Cerebellar cortex (tissue), 1 donor: ENCODE measurements around the gene ELK4.

Source experiments
- DNase-seq: peaks from one replicate; pipeline ENCODE4 v3.0.0-alpha.2; 2015; ENCODE audit warnings: low spot score

ELK4 gene, protein sequence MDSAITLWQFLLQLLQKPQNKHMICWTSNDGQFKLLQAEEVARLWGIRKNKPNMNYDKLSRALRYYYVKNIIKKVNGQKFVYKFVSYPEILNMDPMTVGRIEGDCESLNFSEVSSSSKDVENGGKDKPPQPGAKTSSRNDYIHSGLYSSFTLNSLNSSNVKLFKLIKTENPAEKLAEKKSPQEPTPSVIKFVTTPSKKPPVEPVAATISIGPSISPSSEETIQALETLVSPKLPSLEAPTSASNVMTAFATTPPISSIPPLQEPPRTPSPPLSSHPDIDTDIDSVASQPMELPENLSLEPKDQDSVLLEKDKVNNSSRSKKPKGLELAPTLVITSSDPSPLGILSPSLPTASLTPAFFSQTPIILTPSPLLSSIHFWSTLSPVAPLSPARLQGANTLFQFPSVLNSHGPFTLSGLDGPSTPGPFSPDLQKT

DNA sequence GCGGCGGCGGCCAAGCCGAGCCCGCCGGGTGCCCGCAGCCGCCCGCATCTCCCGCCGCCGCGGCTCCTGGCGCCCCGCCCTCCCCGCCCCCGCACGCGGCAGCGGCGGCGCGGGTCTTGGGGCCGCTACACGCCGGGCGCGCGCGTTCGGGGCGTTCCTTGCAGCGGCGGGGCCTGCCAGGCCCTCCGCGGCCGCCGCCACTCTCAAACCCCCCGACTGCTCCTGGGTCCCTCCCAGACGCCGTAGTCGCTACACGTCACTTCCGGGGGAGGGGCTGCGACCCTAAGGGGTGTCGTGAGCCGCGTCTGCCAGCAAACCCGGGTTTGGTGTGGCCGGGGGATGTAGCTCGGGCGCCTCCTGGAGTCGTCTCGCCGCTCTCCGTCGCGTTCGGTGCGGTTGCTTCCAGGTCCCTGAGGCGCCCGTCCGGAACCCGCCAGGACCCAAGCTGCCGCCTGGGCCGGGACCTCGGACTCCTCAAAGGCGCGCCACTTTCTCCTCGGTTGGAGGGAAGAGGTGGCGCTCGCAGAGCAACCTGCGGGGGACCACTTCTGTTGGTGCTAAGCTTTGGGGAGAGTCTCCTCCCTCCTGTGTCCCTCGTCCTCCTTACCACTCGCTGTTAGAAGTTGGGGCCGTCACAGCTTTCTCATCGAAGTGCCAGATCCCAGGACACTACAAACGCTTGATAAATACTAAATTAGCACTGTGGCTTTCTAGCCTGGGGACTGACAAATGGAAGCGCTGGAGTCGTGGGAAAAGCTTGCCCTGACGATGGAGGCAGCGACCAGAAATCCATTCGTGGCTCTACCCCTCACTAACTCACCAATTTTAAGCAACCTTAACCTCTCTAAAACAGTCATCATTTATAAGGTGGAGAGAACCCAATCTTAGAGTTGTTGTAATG lies at the start of gene ELK4:
ELK4 (minus strand) TSS at position 244 of the 901 bp plus-strand sequence. CDS start 8,129 bp downstream, outside the sequence.
- peak; percentile 98 for DNase-seq

DNA sequence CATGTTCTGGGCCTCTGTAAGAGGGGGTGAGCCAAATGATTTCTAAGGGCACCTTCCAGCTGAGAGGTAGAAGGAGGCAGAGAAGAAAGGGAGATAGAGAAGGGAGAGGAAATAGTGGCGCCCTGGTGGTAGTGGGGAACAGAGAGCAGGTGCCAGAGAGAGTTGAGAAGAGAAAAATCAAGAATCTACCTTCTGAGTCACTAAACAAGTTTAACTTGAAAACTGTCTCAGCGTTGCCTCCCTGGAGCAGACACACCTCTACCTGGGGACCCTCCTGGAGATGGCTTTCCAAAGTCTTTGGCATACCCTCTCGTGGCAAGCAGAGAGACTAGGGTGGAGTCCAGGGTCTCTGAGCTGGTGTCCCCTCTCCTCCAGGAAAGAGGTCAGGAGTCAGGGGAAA lies 49.6 kb upstream of the ELK4 start:
- no peak for DNase-seq

DNA sequence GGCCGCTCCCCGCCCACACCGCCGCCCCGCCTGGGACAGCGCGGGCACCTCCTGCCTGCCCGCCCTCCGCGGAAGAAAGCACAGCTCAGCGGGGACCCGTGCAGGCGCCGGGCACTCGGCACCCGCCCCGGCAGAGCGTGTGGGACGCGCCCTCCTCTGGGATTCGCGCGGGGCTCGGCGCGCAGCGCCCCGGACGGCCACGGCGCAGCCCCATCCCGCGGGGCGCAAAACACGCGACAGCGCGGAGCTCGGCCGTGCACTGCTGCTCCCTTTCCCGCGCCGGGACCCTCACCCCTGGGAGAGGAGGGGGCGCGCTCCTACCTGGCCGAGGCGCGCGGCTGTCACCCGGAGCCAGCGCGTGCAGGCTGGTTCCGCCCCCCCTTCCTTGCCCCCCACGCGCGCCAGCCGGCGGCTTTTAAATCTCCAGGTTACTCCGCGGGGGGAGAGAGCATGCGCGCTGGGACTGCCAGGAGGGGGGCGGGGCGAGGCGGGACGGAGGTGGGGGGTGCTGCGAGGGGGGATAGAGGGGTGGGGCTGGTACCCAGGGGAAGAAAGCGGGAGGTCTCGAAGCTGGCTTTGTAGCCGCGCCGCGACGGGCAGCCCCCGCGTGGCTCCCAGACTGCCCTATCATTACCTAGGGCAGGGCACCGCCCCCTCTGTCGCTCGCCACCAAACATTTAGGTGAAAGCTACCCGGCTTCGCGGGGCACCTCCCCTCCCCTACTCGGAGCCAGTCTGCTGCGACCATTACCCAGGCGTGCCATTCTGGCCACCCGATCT lies 48.5 kb upstream of the ELK4 start, which contains the start of gene SLC45A3:
SLC45A3 (minus strand) TSS at position 437 of the 779 bp plus-strand sequence. CDS start 15,853 bp downstream, outside the sequence.
- DNase-seq: no peak

DNA sequence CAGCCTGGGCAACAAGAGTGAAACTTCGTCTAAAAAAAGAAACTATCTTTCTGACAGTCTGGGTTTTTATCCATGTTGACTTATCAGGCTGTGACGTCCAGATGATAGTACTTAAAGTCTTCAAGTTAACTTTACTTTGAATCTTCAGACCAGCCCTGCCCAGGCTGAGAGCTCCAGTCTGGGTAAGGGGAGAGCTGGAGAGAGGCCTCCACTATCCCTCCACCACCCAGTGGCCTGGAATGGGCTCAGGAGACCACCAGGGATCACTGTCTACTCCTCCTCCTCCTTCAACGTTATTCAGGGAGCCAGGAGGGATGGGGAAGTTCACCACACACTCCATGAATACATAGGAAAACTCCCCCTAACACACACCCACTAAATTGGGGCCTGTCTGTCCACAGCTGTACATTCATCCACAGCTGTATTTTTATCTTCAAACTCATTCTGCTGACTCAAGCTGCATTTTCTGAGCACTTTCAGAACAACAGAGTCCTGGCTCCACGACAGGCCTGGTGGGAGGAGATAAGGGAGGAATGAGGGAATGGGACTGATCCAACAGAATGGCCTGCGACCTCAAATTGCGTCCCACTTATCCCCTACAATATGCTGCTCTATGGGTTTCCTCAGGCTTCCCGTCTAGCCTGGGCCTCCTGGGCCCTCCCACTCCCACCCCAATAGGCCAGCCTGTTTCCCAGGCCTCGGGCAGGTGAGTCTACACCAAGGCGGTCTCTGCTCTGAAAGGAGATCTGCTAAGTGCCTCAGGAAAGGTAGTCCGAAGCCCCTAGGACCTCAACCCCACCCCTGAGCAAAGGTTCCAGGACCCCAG lies 46.7 kb upstream of the ELK4 start:
- DNase-seq: no peak

DNA sequence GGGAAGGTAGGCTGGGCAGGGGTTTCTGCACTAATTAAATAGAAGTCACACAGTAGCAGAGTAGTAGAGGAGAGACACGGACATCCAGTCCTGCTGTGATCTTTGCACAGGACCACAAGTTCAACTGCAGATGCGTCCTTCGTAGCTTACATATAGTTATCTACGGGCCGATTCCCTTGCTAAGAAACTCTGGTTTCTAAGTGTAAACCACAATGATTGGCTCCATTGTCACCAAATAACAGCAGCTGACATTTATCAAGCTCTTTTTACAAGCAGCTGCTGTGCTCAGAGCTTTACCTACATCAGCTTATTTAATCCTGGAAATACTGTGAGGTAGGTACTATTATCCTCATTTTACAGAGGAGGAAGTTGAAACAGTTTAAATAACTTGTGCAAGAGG lies 45.4 kb upstream of the ELK4 start:
- no peak for DNase-seq

DNA sequence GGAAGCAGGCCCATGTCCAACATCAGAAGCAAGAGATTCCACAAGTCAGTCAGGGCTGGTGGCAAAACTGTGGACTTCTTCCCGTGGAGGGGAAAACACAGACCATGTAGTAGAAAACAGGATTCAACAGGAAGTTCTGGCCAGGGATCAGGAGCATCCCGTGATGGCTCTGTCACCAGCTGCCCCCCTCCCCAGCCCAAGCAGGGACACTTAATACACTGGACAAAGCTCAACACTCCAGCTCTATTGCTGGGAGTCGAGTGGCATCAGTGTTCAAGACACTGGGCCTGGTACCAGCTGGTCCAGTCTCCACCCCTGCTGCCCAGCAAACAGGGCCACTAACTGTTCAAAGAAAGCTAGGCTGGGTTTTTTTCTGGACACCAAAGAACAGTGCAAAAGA lies 44.8 kb upstream of the ELK4 start:
- no peak for DNase-seq

DNA sequence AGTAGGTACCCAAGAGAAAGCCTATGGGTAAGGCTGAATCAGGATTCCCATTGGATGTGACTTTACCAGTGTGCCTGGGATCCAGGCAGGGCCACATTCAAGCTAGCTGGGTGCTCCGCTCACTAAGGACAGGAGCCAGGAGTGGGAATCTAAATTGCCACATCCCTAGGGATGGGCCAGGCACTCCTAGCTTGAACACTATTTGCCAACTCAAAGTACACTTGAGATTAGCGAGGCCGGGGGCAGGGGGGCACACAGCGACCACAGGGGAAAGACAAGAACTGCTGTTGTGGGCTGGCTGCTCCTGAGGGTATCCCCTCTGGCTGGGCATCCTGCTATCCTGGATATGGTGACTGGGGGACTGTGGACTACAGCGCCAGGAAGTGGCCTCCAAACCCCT lies 44.2 kb upstream of the ELK4 start:
- no peak for DNase-seq

DNA sequence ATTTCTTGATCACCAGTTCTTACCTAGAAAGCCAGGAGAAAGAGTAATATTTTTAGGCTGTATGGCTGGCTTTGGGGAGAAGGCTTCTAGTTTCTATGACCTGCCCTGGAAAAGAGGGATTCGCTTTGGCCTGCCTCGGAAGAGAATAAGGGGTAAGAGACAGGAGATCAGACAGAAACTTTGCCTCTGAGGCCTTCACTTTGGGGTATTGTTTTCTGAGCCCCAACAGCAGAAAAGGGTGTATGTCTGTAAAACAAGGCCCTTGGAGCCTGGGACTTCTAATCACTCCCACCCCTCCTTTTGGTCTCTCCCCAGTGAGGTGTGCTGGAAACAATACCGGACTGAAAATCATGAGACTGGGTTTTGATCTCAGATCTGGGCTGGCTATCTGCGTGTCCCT lies 43.4 kb upstream of the ELK4 start:
- DNase-seq: no peak

DNA sequence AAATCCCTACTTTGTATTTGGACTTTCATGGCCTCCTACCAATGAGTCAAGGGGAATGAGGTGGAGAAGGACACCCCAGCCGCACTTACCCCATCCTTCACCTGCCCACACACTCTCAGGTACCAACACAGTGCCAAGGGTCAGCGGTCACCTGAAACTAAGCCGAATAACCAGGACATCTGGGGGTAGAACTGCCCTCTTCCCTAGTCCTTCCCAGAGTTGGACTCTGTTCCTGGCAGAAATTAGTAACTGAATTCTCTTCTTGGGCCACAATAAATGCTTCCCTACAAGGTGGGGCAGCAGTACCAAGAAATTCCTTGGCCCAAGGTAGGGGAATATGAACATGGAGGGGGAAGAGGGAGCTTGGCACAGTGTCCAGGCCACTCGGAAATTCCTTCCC lies 41.2 kb upstream of the ELK4 start:
- DNase-seq: no peak

DNA sequence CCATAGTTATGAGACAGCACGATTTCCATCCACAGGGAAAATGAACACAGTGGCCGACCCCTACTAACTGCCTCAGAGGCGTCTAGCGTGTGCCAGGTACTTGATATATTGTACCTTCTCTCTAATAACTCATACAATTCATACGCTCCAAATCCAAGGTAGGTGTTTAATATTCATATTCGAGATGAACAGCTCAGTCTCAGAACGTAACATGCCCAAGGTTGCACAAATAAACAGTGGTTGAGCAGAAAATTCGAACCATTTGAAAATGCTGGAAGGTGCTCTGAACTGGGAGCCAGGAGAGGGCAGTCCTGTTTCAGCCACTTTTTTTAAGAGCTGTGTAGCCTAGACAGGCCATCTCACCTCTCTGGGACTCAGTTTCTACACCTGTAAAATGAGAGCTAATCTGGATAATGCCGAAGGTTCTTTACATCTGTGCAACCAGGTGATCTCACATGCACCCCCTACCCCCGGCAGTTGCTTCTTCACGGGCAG lies 40.6 kb upstream of the ELK4 start:
- no peak for DNase-seq

DNA sequence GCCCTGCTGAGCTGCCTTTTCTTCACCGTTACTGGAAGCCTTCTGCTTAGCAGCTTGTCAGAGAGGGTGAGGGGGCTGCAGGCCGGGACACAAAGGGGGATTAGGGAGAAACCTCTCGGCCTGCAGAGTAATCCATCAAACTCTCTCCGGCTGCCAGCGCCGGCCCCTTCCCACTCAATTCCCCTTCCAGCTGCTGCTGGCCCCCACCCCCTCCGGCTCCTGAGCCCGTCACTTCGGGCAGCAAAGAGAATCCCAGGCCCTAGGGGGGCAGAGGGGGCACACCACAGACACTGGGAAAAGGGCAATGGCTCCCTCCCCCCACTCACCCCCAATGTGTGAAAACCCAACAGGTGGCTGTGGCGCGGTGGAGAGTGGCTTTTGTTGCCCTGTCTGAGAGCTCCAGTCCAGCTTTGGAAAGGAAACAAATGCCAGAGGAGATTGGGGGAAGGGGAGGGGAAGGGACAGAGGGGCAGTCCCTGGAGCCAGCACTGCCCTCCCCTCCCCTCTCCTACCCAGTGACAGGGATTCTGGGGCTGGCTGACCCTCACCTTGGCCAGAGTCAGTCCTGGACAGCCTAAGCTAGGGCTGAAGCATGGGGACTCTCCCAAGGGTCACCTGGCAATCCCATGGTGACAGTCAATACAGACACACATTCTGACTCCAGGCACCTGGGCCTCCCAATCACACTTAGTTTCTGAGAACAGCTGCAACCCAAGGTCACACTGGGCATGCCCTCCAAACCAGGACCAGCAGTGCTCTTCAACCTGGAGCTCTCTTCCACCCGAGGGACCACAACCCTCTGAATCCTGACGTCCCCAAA lies 39.0 kb upstream of the ELK4 start:
- DNase-seq: no peak

DNA sequence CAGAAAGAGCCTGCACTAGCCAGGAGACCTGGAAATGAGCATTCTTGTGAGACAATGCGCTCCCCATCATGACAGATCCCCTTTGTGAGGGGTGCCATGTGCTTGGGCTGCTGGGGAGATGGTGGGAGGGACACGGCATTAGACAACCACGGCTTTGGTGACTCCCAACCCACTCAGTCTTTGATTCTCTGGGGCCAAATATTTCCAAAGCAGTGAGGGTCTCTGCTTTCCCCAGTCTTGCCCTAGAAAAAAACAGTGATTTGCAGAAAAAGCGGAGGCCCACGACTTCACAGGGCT lies 38.3 kb upstream of the ELK4 start:
- no peak for DNase-seq

DNA sequence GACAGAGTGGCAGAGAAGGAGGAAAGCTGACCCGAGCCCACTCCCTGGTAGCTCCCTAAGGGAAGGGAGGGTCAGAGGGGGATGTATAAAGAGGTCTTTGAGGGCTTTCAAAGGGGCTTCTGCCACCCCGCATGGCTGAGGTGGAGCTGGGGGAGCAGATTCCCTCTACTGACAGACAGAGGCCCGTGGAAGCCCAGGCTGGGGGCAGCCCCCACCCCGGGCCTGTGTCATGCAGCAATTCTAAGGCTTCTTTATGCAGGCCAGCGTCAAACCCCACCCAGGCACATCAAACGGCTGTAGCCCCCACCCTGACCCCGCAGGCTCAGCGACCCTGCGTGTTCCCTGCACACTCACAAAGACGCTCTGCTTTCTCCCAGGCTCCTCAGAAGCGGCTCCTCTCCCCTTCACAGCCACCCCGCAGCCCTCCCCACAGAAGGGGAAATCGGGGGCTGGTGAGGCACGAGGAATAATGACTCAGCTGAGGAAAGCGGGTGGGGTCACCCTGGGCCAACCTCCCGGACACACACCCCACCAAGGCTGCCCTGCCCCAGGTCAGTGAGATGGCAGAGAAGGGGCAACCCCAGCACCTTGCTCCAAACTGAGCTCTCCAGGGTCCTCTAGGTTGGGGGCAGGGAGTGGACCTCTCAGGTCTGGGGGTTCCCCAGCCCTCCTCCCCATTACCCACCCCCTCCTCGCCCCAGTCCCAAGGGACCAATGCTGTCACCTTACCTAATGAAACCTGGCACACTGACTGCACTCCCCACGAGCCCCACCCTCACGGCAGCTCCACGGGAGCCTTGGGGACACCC lies 37.7 kb upstream of the ELK4 start:
- DNase-seq: no peak

DNA sequence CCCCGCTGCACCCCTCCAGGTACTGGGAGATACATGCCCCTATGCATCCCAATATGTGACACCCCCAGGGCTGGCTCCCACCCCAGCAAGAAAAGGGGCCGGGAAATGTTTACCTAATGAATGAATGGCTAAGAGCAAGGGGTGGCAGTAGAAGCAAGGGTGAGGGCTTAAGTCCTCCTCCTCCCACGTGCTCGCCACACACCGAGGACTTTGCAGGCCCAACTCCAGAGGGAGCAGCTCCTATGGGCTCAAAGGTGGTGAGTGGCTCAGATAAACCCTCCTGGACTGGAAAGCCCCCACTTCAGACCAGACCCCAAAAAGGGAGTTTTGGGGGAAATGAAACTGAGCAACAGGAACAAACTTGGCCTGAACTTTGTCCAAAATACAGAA lies 37.1 kb upstream of the ELK4 start:
- no peak for DNase-seq

DNA sequence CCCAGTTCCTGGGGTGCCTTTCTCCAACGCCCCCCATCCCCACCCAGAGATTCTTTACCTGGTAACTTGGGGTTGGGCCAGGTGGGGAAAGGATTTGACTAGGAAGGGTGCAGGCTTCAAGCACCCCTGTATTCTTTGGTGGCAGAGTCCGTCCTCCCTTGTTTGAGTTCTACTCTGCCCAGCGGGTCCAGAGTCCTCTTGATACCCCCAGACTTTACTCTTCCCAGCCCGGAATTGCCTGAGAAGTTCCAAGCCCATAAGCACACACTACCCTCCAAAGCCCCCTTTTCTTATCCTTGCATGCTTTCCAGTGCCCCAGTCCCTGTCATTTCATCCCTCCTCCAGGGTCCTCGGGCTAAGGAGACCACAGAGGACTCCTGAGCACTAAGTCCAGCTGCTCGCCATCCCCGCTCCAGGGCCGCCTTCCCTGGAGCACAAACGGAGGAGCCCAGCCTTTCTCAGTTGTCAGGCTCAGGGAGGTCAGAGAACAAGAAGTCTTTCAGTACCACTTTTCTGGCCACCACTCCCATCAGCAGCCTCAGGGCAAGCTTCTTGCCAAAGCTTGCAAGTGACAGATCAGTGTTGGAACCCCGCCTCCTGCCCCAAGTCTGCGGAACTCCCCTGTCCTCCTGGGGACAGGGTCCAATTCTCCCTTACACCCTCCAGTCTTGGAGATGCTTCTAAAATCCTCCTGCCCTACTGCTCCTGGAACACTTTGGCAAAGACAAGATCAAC lies 36.3 kb upstream of the ELK4 start:
- no peak for DNase-seq

DNA sequence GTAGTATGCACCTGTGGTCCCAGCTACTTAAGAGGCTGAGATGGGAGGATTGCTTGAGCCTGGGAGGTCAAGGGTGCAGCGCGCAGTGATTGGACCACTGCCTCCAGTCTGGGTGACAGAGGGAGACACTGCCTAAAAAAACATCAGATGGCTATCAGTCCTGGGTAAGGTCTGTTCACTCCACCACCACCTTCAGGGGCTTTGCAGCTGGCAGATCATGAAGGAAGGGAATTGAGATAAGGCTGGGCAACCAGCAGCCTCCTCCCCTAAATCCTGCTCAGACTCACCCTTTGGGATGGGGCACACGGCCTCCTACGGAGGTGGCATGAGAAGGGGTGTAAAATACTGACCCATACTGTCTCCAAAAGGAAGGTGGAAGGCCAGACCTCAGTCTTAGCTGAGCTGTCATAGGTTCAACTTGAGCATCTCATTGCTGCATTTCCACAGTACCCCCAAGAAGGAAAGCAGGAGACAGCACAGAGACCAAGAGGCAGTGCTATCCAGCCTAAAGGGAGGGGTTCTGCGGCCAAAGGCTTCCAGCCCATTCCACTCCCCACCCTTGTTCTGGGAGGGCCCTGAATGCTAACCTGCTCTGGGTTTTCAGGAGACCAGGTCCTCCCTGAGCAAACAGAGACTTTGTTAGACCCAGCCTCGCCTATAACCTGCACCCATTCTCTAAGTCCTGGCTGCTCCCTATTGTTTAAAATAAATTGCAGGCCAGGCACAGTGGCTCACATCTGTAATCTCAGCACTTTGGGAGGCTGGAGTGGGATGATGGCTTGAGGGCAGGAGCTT lies 34.8 kb upstream of the ELK4 start:
- DNase-seq: no peak

DNA sequence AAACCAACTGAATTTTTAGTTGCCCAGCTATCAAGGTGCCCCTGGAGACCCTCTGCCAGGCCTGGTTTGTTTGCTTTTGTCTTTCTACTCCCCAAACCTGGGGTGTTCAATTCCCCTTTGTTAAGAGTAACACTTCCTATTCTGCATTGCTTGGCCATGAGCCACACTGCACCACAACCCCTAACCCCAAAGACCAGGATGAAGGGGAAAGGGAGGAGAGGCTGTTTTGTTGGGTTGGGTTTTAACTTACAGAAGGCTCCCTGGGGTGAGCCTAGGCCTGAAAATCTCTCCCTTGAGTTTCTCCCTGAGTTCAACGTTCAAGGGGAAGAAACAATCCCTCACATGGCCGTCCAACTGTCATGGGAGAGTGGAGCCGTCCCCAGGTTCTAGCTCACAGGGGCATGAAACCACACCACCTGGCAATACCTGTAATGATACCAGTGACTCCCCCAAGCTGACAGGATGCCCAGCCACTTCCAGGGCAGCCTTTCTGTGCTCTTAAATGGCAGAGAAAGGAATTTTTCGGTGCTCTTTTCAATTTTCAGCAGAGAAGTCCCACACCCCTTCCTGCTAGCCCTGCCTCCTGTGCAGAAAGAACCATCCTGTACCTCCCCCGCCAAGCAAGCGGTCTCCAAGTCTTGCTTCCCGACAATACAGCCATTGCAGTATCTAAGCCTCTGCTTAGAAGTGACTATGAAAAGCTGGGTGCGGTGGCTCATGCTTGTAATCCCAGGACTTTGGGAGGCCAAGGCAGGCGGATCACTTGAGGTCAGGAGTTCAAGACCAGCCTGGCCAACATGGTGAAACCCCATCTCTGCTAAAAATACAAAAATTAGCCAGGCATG lies 33.6 kb upstream of the ELK4 start:
- DNase-seq: no peak
